NB4 (cell line): ENCODE data around the gene AFF2.
A peak's percentile ranks its signal among the peaks of the same experiment; 100 is the strongest.

Experiments used
- DNase-seq: peaks from one replicate; pipeline ENCODE4 v3.0.0; 2010; ENCODE audit warnings: low read depth
- H3K4me3 ChIP-seq: one replicate; pipeline ENCODE4 v1.5.1; 2011; ENCODE audit warnings: mild to moderate bottlenecking, low read depth, low read length, moderate library complexity
- CTCF ChIP-seq: IDR thresholded peaks from one replicate; pipeline ENCODE4 v1.5.1; 2012; ENCODE audit warnings: low read depth, low read length
- MAX ChIP-seq: IDR thresholded peaks from 2 replicates; pipeline ENCODE4 v1.6.1; 2011; ENCODE audit warnings: low read depth, low read length
- MYC ChIP-seq: IDR thresholded peaks from 2 replicates; pipeline ENCODE4 v1.6.1; 2011; ENCODE audit warnings: low read depth, low read length
- POLR2A ChIP-seq: IDR thresholded peaks from 2 replicates; pipeline ENCODE4 v1.6.1; 2011; ENCODE audit warnings: mild to moderate bottlenecking; ENCODE audit not compliant: insufficient read length; ENCODE audit errors: extremely low read depth

Gene AFF2

GRCh38 chrX:148574237-148574973 lies 74.0 kb downstream of the AFF2 start:
- H3K4me3 ChIP-seq = no peak overlapping the region
- no peak for TF ChIP-seq CTCF
- no peak for DNase-seq

GRCh38 chrX:148576396-148576795 lies 76.0 kb downstream of the AFF2 start:
- no peak overlapping the region for H3K4me3 ChIP-seq
- DNase-seq = no peak
- no peak for TF ChIP-seq MAX
- TF ChIP-seq MYC = no peak
- TF ChIP-seq POLR2A = no peak
- no peak for TF ChIP-seq CTCF

- no peak overlapping the region for H3K4me3 ChIP-seq
- no peak for DNase-seq
- TF ChIP-seq MYC (no peak), CTCF (no peak), MAX (no peak), POLR2A (no peak)
These were observed 77.3 kb downstream of the AFF2 start for GRCh38 chrX:148577741-148578140.

- no peak for TF ChIP-seq MAX
- no peak for TF ChIP-seq POLR2A
- no peak for TF ChIP-seq MYC
- TF ChIP-seq CTCF = no peak
- no peak for DNase-seq
- H3K4me3 ChIP-seq = no peak overlapping the region
These were observed 79.6 kb downstream of the AFF2 start for GRCh38 chrX:148580016-148580415.

- DNase-seq = no peak
- no peak for TF ChIP-seq MYC
- TF ChIP-seq MAX = no peak
- no peak for TF ChIP-seq POLR2A
- TF ChIP-seq CTCF = no peak
- no peak overlapping the region for H3K4me3 ChIP-seq
These were observed 81.9 kb downstream of the AFF2 start for GRCh38 chrX:148582353-148582752.

- peak; percentile 47 for DNase-seq
- no peak overlapping the region for H3K4me3 ChIP-seq
- TF ChIP-seq CTCF (no peak), MYC (no peak), POLR2A (no peak), MAX (no peak)
These were observed 88.4 kb downstream of the AFF2 start for GRCh38 chrX:148588649-148589310.
